GM12865 (cell line): ENCODE data around the gene FRZB.

Experiments used
- DNase-seq: peaks from one replicate; pipeline ENCODE4 v3.0.0; 2010; ENCODE audit warnings: low read depth
- H3K4me3 ChIP-seq: 2 replicates; pipeline ENCODE4 v1.5.1; 2011; ENCODE audit warnings: mild to moderate bottlenecking, low read depth, low read length, control low read depth
- CTCF ChIP-seq: IDR thresholded peaks from 2 replicates; pipeline ENCODE4 v1.5.1; 2011; ENCODE audit warnings: low read length, control low read depth, low read depth, inconsistent platforms; ENCODE audit not compliant: insufficient read depth; ENCODE audit errors: missing control alignments

FRZB gene

GRCh38 chr2:182910965-182911364, 44.5 kb upstream of the FRZB start:
- H3K4me3 ChIP-seq, result no peak overlapping the region
- no peak for TF ChIP-seq CTCF

GRCh38 chr2:182907081-182907830, 40.8 kb upstream of the FRZB start:
- H3K4me3 ChIP-seq, result no peak overlapping the region
- no peak for DNase-seq
- TF ChIP-seq CTCF, result no peak

More at GRCh38 chr2:182910965-182911364, 44.5 kb upstream of the FRZB start:
- no peak for DNase-seq

DNA sequence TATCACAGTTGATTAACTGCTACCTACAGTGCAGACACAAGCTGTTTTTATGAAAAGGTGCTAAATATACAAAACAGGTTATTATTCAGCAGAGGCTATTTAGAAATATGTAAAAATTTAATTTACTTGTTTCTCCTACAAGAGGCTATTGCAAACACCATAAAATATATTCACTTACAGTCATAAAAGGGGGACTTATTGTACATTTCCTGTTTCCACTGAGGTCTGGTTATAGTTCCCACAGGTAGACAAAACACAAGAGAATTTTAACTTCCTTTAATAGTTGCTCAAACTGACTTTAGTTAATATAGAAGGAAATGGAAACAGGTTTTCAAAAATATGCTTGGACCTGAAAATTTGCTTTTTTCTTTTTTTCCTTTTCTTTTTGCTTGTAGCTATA, 40.0 kb upstream of the FRZB start:
- H3K4me3 ChIP-seq, result no peak overlapping the region
- no peak for DNase-seq
- no peak for TF ChIP-seq CTCF

GRCh38 chr2:182904844-182905243, 38.4 kb upstream of the FRZB start:
- DNase-seq, result no peak
- no peak overlapping the region for H3K4me3 ChIP-seq
- TF ChIP-seq CTCF, result no peak

GRCh38 chr2:182903566-182903965, 37.1 kb upstream of the FRZB start:
- no peak for DNase-seq
- no peak overlapping the region for H3K4me3 ChIP-seq
- TF ChIP-seq CTCF, result no peak

DNA sequence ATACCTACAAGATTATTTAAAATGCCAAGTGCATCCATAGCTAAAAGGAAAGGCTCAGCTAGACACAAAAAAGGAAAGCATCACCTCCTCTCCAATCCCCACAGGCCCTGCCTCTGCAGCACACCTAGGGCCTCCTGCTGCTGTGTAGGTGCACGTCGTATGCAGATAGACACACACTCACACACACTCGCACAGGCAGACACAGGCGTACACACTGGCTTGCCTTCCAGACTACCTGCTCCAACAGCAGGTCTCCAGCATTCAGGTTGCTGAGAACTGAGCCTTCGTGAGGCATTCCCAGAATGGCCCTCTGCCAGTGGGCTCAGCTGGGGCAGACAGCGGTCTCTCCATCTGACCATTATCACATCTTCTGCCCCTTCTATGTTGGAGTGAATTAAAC, 35.3 kb upstream of the FRZB start:
- no peak for DNase-seq
- H3K4me3 ChIP-seq, result no peak overlapping the region
- no peak for TF ChIP-seq CTCF

GRCh38 chr2:182898718-182899117, 32.3 kb upstream of the FRZB start:
- H3K4me3 ChIP-seq, result no peak overlapping the region
- DNase-seq, result peak; percentile 20
- no peak for TF ChIP-seq CTCF
